Activated CD4-positive, alpha-beta T cell treated with anti-CD3 and anti-CD28 coated beads, Interleukin-2, amount 50 U/mL, for 24 hours (primary cell): ENCODE measurements around the gene RPL23.
A peak's percentile ranks its signal among the peaks of the same experiment; 100 is the strongest.

ENCODE experiments used
- DNase-seq, 2 donors: peaks; one replicate each; pipeline ENCODE4 v3.0.0-alpha.2; 2020; ENCODE audit warnings: low read depth in 1 of 2, low spot score in 1 of 2

The RPL23 gene

DNA sequence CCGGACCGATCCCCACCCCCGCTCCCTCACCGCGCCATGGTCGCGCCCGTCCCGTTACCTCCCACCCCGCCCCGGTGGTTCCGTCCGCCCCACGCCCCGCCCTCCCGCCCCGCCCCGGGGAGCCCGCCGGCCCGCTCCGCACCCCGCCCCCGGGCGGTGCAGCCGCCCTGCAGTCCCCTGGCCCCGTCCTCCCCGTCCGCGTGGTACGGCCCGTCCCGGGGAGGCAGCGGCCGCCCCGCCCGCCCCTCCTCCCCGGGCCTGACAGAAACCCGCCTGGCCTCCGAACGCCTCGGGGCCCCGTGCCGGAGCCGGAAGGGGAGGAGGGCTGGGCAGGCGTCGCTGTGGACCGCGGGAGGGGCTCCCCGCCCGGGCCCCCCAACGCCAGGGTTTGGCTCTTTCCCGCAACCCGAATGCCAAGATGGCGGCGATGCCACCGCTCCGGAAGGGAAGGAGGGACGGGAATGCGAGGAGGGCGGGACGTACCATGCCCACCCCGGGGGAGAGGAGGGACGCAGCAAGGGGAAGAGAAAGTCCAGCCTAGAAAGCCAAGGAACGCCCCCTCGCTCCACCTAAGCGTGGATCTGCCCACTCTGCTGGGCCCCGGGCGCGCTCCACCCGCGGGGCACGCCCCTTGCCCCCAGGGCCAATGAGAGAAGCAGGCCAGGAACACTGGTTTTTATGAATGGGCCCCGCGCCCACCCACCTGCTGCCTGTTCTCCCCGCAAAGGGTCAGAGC, 53.9 kb downstream of the RPL23 start, which contains the start of gene PIP4K2B:
Gene PIP4K2B (minus strand): TSS at position 56 of the 736 bp plus-strand sequence. CDS start 132 bp downstream, outside the sequence.
- peak; percentile 59 to 82 for DNase-seq

DNA sequence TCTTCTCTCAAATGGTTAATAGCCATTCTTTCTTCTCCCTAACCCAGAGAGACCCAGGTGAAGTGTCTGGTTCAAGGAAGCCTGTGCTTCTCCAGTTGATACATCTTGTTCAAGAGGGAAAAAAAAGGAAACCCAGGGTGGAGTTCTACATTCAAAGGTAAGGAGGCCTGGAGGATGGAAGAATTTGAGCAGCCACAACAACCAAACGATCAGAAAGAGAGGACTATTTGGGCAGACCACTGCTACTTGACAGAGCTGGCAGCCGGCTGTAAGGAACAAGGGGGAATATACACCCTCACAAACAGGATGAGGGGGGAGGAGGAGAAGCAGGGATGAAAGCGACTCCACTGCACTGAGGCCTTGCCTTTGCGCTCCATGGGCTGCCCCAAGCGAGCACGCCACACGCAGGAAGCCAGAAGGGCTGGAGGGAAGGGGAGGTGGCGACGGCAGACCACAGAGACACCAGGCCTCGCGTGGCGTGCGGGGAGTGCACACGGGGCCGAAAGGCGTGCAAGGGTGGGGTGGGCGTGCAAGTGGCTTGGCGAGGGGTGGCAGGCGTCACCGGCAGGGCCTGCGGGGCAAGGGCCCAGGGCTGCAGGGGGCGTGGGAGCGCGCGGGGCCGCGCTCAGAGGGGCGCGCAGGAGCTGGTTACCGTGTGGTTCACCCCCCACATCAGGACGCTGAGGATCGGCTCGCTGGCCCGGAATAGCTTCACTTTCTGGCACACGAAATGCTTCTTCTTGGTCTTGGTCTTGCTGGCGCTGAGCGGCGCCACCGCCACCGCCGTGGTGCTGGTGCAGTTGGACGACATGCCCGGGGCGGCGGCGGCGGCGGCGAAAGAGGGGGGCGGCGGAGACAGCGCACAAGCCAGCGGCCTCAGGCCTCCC, 54.7 kb downstream of the RPL23 start:
- peak in 1 of 2 donors; percentile 37 for DNase-seq
